SJCRH30 (cell line): ENCODE measurements around the gene PTPRA. TPM values are rescaled to one million over a fixed set of nuclear protein-coding genes. Genes with fewer than 3 reads are reported as not detected.
"Not testable (repeated sequence)": the region's sequence is repeated elsewhere in the genome, so short reads cannot be mapped to it uniquely, and the experiment has no call there.

Experiments used
- DNase-seq, 2 experiments: peaks; one replicate each; pipeline ENCODE4 v3.0.0-alpha.2; 2015 to 2020
- H3K27ac ChIP-seq: fragments of 250-450 bp; sonication (Bioruptor Pico); 2 replicates; pipeline ENCODE4 v1.5.1; 2020; ENCODE audit warnings: mild to moderate bottlenecking, moderate library complexity
- H3K27me3 ChIP-seq: fragments of 250-450 bp; sonication (Bioruptor Pico); 2 replicates; pipeline ENCODE4 v1.5.1; 2020; ENCODE audit warnings: mild to moderate bottlenecking, moderate library complexity
- H3K36me3 ChIP-seq: fragments of 250-450 bp; sonication (Bioruptor Pico); 2 replicates; pipeline ENCODE4 v1.5.1; 2020; ENCODE audit warnings: mild to moderate bottlenecking, moderate library complexity
- H3K4me1 ChIP-seq: fragments of 250-450 bp; sonication (Bioruptor Pico); 2 replicates; pipeline ENCODE4 v1.5.1; 2020; ENCODE audit warnings: mild to moderate bottlenecking, moderate library complexity
- H3K4me3 ChIP-seq: fragments of 250-450 bp; sonication (Bioruptor Pico); 2 replicates; pipeline ENCODE4 v1.5.1; 2020; ENCODE audit warnings: mild to moderate bottlenecking, moderate library complexity
- H3K9me3 ChIP-seq: fragments of 250-450 bp; sonication (Bioruptor Pico); replicated peaks from 2 replicates; pipeline ENCODE4 v1.5.1; 2020; ENCODE audit warnings: mild to moderate bottlenecking, moderate library complexity
- total RNA-seq: library from RNA; depleted of rRNA; stranded (reverse); fragments of >200 nt; shearing (Covaris generic); gene quantifications from 2 replicates; pipeline ENCODE4 v1.2.3, GENCODE V29; 2014

Gene PTPRA
- total RNA-seq, 1 experiment from 2014 or later = 44.4 TPM

GRCh38 chr20:2889797-2890196, 16.5 kb downstream of the PTPRA start:
- no peak overlapping the region for H3K4me3 ChIP-seq
- no peaks in the 10 kb centered on the region for H3K9me3 ChIP-seq
- no peak overlapping the region for H3K27ac ChIP-seq
- no peaks in the 10 kb centered on the region for H3K4me1 ChIP-seq
- H3K36me3 ChIP-seq = no peaks in the 10 kb centered on the region; the same call in 1 of the 2 replicates
- no peak for DNase-seq
- H3K27me3 ChIP-seq = no peaks in the 10 kb centered on the region

- Histone ChIP-seq H3K36me3 (no peaks in the 10 kb centered on the region; the same call in 1 of the 2 replicates), H3K27ac (no peak overlapping the region), H3K4me3 (no peak overlapping the region), H3K4me1 (no peaks in the 10 kb centered on the region), H3K27me3 (no peaks in the 10 kb centered on the region), H3K9me3 (no peaks in the 10 kb centered on the region)
- DNase-seq = no peak
Observed at GRCh38 chr20:2890742-2891141, 17.5 kb downstream of the PTPRA start.

- H3K27me3 ChIP-seq = no peaks in the 10 kb centered on the region
- DNase-seq = no peak
- H3K4me3 ChIP-seq = no peak overlapping the region
- no peaks in the 10 kb centered on the region; the same call in 1 of the 2 replicates for H3K36me3 ChIP-seq
- no peaks in the 10 kb centered on the region for H3K9me3 ChIP-seq
- no peaks in the 10 kb centered on the region for H3K4me1 ChIP-seq
- H3K27ac ChIP-seq = no peak overlapping the region
Observed at GRCh38 chr20:2891343-2891742, 18.1 kb downstream of the PTPRA start.

- no peaks in the 10 kb centered on the region for H3K27me3 ChIP-seq
- no peaks in the 10 kb centered on the region for H3K4me1 ChIP-seq
- H3K9me3 ChIP-seq = no peaks in the 10 kb centered on the region
- H3K27ac ChIP-seq = no peak overlapping the region
- no peak overlapping the region for H3K4me3 ChIP-seq
- no peak for DNase-seq
- no peaks in the 10 kb centered on the region; the same call in 1 of the 2 replicates for H3K36me3 ChIP-seq
Observed at GRCh38 chr20:2892376-2892775, 19.1 kb downstream of the PTPRA start.

- no peaks in the 10 kb centered on the region for H3K4me1 ChIP-seq
- no peaks in the 10 kb centered on the region for H3K9me3 ChIP-seq
- no peak overlapping the region for H3K27ac ChIP-seq
- H3K27me3 ChIP-seq = no peaks in the 10 kb centered on the region
- no peak overlapping the region for H3K4me3 ChIP-seq
- no peak for DNase-seq
- H3K36me3 ChIP-seq = no peaks in the 10 kb centered on the region; the same call in 1 of the 2 replicates
Observed at GRCh38 chr20:2894221-2894620, 20.9 kb downstream of the PTPRA start.

- not testable (repeated sequence) for H3K4me3 ChIP-seq, H3K27me3 ChIP-seq, H3K4me1 ChIP-seq, DNase-seq, H3K36me3 ChIP-seq, H3K27ac ChIP-seq, H3K9me3 ChIP-seq
Observed at GRCh38 chr20:2895154-2895553, 21.9 kb downstream of the PTPRA start.

- Histone ChIP-seq H3K9me3 (no peaks in the 10 kb centered on the region), H3K27me3 (no peaks in the 10 kb centered on the region), H3K36me3 (peaks cover 3% of the 10 kb centered on the region; the same call in 1 of the 2 replicates), H3K27ac (no peak overlapping the region), H3K4me3 (no peak overlapping the region), H3K4me1 (no peaks in the 10 kb centered on the region)
- no peak for DNase-seq
Observed at GRCh38 chr20:2899243-2899642, 26.0 kb downstream of the PTPRA start.

- Histone ChIP-seq H3K9me3 (no peaks in the 10 kb centered on the region), H3K4me1 (no peaks in the 10 kb centered on the region), H3K27ac (no peak overlapping the region), H3K4me3 (no peak overlapping the region), H3K27me3 (no peaks in the 10 kb centered on the region), H3K36me3 (peaks cover 3% of the 10 kb centered on the region; the same call in 1 of the 2 replicates)
- DNase-seq = no peak
Observed at GRCh38 chr20:2900845-2901592, 27.7 kb downstream of the PTPRA start.

- Histone ChIP-seq H3K9me3 (no peaks in the 10 kb centered on the region), H3K4me3 (no peak overlapping the region), H3K27ac (no peak overlapping the region), H3K27me3 (no peaks in the 10 kb centered on the region), H3K4me1 (no peaks in the 10 kb centered on the region), H3K36me3 (peaks cover 3% of the 10 kb centered on the region; the same call in 1 of the 2 replicates)
- DNase-seq = no peak
Observed at GRCh38 chr20:2902291-2902690, 29.0 kb downstream of the PTPRA start.

- no peak overlapping the region for H3K27ac ChIP-seq
- peaks cover 3% of the 10 kb centered on the region; the same call in 1 of the 2 replicates for H3K36me3 ChIP-seq
- no peaks in the 10 kb centered on the region for H3K27me3 ChIP-seq
- no peaks in the 10 kb centered on the region for H3K9me3 ChIP-seq
- H3K4me1 ChIP-seq = no peaks in the 10 kb centered on the region
- no peak overlapping the region for H3K4me3 ChIP-seq
- no peak for DNase-seq
Observed at GRCh38 chr20:2902818-2903217, 29.5 kb downstream of the PTPRA start.

- H3K4me1 ChIP-seq = no peaks in the 10 kb centered on the region
- no peaks in the 10 kb centered on the region for H3K27me3 ChIP-seq
- DNase-seq = no peak
- no peak overlapping the region for H3K4me3 ChIP-seq
- no peak overlapping the region for H3K27ac ChIP-seq
- no peaks in the 10 kb centered on the region for H3K9me3 ChIP-seq
- H3K36me3 ChIP-seq = peaks cover 3% of the 10 kb centered on the region; the same call in 1 of the 2 replicates
Observed at GRCh38 chr20:2903686-2904085, 30.4 kb downstream of the PTPRA start.

GRCh38 chr20:2907519-2907918, 34.2 kb downstream of the PTPRA start:
- H3K27me3 ChIP-seq = no peaks in the 10 kb centered on the region
- no peaks in the 10 kb centered on the region for H3K9me3 ChIP-seq
- no peak overlapping the region for H3K27ac ChIP-seq
- peaks cover 3% of the 10 kb centered on the region; the same call in 1 of the 2 replicates for H3K36me3 ChIP-seq
- no peaks in the 10 kb centered on the region for H3K4me1 ChIP-seq
- no peak for DNase-seq
- H3K4me3 ChIP-seq = no peak overlapping the region

- DNase-seq = no peak
- Histone ChIP-seq H3K36me3 (no peaks in the 10 kb centered on the region; the same call in 1 of the 2 replicates), H3K27me3 (no peaks in the 10 kb centered on the region), H3K4me1 (no peaks in the 10 kb centered on the region), H3K9me3 (no peaks in the 10 kb centered on the region), H3K27ac (no peak overlapping the region), H3K4me3 (no peak overlapping the region)
Observed at GRCh38 chr20:2909953-2910352, 36.7 kb downstream of the PTPRA start.

GRCh38 chr20:2911200-2911599, 37.9 kb downstream of the PTPRA start:
- DNase-seq = no peak
- no peak overlapping the region for H3K27ac ChIP-seq
- no peaks in the 10 kb centered on the region for H3K9me3 ChIP-seq
- H3K27me3 ChIP-seq = no peaks in the 10 kb centered on the region
- H3K4me1 ChIP-seq = no peaks in the 10 kb centered on the region
- no peak overlapping the region for H3K4me3 ChIP-seq
- H3K36me3 ChIP-seq = no peaks in the 10 kb centered on the region; the same call in 1 of the 2 replicates

- no peak overlapping the region for H3K4me3 ChIP-seq
- H3K4me1 ChIP-seq = no peaks in the 10 kb centered on the region
- peak in 1 of 2 experiments; percentile 29 for DNase-seq
- H3K27ac ChIP-seq = no peak overlapping the region
- no peaks in the 10 kb centered on the region for H3K27me3 ChIP-seq
- H3K36me3 ChIP-seq = no peaks in the 10 kb centered on the region; the same call in 1 of the 2 replicates
- H3K9me3 ChIP-seq = no peaks in the 10 kb centered on the region; the same call in 1 of the 2 replicates
Observed at GRCh38 chr20:2914160-2914559, 40.9 kb downstream of the PTPRA start.

GRCh38 chr20:2917266-2917665, 44.0 kb downstream of the PTPRA start:
- DNase-seq = no peak
- Histone ChIP-seq H3K9me3 (no peaks in the 10 kb centered on the region; the same call in 1 of the 2 replicates), H3K4me1 (no peaks in the 10 kb centered on the region)

More at GRCh38 chr20:2917266-2917665, 44.0 kb downstream of the PTPRA start:
- Histone ChIP-seq H3K27me3 (no peaks in the 10 kb centered on the region), H3K36me3 (no peaks in the 10 kb centered on the region), H3K4me3 (no peak overlapping the region), H3K27ac (no peak overlapping the region)
